ENCODE measurements around the gene HPX.
"Not testable (repeated sequence)": the region's sequence is repeated elsewhere in the genome, so short reads cannot be mapped to it uniquely, and the experiment has no call there.

Gene HPX

DNA sequence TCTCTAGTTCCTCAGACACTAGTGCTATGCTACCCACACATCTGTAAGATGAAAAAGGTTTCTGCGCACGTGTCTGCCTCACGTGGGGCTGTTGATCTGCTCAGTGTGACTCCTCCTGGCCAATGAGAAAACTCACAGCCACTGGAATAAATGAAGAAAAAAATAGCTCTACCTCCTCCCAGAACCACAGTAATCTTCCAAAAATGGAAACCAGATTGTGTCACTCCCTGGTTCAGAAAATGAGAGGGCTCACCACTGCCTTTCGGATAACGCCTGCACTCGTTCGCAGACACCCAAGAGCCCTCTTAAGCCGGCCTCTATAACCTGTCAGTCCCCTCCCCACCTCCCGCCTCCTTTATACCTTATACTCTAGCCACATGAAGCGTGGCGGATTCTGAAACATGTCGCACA is 27.0 kb downstream of the HPX start:
- no peak for DNase-seq

DNA sequence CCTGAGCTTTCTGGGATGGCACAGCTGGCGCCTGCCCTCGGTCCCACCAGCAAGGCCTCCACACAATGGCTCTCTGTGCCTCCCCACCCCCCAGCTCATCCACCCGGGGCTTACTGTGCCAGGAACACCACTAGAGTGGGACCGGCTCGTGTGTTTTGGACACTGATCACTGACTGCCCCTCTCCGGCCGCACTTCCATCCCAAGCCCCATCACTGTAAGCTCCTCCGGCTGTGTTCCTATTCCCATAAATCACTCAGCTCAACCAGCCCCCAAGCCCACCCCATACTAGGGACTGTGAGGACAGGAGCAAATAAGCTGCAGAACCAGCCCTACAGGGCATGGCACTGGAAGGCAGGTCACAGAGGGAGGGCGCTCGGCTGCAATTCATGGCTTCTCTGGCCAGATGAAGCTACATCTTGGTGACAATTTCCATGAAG is 29.2 kb downstream of the HPX start:
- no peak for DNase-seq

DNA sequence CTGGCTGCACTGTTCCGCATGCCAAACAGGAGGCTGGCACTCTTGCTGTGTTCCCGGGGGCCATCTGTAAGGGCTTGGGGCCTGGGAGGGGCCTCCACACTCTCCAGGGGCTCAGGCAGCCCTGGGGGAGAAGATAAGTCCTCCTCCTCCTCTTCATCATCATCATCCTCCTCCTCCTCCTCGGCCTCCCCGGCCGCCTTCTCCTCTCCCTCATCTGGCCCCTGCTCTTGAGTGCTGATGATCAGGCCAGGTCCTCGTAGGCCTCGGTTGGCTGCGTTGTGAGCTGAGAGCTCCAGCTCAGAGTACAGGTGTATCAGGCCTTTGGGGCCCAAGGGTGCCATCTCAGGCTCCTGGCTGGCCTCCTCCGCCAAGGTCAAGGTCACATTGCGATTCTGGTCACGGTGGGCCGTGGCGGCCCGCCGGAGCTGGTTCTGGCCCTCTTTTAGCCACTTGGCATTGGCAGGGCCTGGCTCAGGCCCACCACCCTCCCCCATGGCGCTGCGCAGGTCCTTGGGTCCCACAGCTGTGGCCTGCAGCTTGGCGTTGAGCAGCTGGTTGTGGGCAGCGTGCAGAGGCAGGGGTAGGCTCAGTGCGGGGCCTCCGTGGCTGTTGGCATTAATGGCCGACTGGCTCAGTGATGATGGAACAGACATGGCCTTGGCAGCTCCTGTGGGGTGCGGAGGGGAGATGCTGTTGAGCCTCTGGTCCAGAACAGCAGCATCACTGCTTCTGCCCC is 29.9 kb downstream of the HPX start:
- no peak for DNase-seq

DNA sequence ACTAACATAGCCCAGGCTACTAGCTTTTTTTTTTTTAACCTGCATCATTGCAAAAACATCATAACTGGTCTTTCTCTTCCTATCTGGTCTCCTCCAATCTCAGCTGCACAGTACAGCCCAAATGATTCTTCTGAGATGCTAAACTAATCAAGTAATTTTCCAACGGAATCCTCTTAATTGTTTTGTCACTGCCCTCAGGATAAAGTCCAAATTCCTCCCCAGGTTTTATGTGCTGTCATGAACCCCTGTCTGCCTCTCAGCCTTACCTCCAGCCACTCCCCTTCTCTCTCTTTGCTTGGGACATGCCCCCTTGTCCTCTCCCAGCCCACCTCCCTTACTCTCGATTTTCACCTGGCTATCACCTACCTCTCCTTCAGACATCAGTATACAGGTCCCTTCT is 34.4 kb downstream of the HPX start:
- no peak for DNase-seq

DNA sequence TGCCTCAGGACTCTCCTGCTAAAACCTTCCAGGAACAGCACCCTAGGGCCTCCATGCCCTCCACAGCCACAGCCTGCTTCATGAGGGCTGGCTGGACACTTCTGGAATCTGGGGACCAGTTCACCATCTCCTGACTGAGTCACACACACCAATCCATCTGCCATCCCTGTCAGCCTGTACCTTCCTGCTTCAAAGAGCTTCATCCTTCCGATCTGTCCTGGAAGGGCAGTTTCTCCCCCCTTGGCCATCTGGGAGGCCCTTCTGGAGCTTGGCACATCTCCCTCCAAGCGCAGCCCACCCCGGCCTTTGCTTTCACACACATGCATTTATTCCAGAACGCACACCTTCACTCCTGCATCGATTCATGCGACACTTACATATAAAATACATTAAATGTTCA is 34.9 kb downstream of the HPX start:
- no peak for DNase-seq

DNA sequence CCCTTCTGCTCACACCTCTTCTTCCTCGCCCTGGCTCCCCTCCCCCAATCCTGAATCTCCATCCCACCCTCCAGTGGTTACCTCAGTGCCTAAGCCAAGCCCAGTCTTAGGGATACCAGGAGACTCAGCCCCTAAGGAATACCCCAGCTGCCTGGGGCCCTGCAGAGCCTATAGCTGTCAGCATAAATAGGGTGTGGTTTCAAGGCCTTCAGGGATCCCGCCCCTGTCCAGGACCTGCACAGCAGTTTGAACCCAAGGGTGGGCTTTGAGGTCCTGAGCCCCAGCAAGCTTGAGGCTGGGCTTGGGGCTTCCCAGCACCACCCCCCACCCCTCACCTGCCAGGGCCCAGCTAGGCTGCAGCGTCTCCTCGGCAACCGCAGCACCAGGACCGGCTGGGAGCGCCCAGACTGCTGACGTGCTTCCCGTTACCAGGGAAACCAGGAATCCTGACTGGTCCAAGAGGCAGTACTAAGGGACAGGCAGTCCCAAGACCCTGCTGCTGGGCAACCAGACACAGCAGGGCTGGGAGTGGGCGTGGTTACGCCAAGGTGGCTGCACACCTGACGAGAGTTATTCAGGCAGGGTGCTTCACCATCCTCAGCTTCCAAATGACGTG is 35.6 kb downstream of the HPX start:
- DNase-seq = peak; percentile 89

DNA sequence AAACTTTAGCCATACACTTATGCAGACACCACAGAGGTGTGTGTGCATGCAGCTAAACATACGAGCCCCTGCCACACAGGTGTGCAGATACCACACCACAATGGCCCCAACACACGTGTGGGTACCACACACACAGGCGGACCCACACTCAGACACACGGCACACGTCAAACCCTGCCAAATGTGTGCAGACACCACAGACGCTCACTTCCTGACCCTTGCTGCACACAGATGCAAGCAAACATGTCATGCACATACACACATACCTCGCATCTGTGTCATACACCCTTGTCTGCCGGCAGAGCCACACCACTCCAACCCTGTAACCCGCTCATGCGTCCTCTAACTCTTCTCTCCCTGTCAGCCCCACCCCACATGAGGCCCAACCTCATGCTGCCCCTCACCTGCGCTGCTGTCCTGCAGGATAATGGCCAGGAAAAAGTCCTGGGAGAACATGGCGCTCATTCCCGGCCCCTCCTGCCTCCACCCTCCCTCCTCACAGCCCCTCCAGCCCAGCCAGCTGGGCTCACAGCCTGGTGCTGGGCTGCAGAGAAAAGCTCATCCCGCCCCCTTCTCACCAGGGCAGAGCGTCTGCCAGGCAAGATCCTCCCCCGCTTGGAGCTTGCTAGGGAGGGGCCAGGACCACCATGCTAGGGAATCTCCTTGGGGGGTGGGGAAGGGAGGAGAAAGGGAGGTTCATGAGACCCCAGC is 36.3 kb downstream of the HPX start:
- DNase-seq = no peak

DNA sequence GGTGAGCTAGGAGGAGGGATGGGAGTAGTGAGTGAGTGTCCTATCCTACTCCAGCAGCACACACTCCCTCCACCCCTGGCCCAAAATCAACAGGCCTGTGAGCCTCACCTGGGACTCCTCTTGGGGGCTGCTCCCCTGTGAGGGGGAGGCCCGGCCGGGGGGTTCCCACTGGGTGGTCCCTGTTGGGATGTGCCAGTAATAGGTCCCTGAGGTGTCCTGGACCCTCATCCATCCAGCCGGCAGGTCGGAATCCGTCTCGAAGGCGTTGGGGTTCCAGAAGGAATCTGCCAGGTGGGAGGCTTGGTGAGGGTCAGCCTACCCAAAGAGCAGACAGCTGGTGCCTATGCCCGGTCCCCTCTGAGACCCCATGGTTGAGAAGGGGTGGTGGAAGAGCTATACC is 37.2 kb downstream of the HPX start:
- no peak for DNase-seq

DNA sequence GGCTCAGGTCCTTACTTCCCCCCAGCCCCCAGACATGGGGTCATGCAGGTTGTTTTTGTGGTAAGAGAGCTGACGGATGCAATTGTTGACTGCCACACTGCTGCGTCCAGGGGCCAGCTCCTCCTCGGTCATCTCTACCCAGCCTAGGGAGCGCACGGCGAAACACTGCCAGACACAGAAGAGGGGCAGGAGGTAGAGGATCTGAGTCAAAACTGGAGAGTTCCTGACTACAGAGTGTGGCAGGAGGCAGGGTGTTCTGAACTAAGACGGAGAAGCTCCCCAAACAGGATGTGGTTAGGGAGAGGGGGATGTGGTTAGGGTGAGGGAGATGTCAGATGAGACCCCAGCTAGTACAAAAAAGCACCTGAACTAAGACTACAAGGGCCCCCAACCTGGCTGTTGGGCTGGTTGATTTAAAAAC is 38.2 kb downstream of the HPX start:
- DNase-seq = no peak

DNA sequence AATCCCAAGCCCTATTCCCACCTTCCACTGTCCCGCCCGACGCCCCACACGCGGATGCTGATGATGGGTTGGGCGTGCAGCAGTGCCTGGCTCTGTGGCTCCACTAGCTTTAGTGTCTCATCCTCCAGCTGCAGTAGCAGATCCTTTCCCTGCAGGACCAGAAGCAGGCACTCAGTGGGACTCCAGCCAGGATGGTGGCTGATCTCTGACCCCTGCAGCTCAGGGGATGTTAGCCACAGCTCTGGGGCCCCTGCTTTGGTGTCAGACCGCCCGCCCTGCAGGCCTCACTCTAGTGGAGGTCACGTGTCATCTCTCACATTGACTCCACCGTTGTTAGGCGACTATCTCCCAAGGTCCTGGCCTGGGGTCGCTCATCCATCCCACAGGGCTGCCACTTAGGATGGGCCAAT is 38.7 kb downstream of the HPX start:
- no peak for DNase-seq

DNA sequence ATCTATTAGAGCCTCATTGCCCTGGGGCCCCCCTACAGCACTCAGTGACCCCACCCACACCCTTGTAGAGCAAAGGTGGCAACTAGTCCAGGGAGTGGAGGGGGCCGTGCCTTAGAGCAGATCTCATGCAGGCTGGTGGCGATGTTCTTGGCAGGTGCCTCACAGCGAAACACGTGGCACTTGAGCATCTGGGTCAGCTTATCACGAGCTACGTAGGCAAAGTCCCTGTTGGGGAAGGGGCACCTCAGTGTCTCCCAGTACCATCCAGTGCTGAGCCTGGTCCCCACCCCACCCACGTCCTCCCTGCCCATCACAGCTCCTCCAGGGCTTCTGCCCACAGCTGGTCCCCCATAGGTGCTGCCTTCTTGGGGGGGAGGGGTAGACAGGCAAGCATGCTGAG is 39.3 kb downstream of the HPX start:
- DNase-seq = no peak

DNA sequence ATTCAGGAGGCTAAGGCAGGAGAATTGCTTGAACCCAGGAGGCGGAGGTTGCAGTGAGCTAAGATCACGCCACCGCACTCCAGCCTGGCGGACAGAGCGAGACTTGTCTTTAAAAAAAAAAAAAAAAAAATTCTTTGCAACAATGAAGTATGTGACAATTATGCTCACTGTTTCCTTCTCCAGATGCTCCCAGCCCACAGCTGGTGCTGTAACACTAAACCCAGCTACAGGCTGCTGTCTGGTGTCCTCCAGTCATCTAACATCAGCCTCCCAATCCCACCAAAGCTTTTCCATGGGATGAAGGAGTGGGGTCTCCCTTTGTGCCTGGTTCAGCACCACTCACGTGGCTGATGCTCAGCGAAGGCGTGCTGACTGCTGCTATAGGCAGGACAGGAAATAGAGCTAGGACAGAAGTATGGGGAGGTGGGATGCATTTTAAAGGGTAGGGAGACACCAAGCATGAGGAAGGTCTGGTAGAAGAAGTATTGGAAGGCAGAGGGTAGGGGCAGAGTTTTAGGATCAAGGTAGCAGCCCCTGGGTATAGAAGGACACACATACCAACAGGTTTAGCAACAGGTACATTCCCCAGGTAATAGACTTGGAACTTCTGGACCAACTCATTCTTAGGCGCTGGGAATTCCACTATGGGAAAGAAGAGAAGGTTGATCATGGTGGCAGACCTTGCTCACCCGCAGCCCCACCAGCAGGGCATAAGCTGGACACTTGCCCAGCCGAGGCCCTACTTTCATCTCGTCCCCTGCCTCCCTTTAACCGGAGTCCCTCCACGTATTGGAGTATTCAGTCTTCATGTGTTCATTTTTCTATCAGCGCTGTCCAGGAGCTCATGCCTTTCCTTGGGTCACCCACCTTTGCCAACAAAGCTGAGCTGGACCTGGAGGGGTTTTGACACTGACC is 40.1 kb downstream of the HPX start:
- no peak for DNase-seq

DNA sequence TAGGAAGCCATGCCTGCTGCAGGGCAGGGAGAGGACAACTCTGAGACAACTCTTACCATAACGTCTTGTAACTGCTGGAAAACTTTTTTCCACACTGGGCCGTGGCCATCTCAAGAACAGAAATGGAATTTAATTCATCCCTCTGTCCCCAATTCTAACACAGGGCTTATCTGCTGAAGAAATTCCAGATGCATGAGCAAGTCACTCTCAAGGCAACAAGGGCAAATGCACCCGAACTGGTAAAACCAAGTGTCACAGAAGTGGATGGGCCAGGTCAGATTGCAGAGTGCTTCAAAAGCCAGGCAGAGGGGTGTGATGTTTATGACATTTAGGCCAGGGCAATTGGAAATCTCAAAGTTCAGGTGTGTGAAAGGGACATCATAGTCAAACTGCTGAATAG is 43.2 kb downstream of the HPX start:
- no peak for DNase-seq

DNA sequence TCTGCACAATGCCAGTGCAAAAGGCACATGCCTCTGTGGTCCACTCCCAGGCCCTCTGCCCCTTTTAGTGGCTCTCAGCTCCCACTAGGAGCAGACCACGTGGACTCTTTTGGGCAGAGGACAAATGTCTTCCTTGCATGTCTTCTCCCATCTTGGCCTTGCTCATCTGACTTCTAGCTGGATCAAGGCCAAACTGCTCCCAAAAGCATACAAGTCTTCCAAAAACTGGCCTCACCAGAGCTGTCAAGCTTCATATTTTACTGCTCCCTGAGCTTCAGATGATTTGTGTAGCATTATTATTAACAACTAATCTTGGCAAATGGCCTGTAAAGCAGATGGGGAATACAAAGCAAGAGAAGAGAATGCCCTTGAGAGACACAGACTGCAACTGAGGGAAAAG is 43.6 kb downstream of the HPX start:
- no peak for DNase-seq

DNA sequence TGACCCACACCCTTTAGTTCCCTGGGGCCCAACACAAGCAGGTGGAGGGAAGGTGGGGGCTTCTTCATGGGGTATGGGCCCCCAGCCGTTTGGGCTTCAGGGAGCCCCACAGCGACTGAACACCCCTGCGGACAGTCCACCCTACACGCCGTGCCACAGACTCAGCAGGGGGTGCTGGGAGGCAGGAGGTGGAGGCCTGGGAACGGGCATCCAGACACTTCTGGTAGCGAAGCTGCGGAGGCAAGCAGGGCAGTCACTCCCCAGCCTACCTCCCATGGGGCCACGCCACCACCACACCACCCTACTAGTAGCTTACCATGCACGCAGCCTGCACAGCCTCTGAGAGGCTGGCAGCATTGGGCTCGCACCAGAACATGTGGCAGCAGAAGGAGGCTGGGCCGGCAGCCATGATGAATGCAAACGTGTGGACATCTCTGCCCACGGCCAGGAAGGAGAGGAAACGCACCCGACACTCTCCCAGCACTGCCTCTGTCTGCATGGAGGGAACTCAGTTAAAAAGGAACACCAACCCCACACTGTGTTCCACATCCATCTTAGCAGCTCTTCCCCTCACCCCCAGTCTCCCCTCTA is 45.2 kb downstream of the HPX start:
- no peak for DNase-seq

DNA sequence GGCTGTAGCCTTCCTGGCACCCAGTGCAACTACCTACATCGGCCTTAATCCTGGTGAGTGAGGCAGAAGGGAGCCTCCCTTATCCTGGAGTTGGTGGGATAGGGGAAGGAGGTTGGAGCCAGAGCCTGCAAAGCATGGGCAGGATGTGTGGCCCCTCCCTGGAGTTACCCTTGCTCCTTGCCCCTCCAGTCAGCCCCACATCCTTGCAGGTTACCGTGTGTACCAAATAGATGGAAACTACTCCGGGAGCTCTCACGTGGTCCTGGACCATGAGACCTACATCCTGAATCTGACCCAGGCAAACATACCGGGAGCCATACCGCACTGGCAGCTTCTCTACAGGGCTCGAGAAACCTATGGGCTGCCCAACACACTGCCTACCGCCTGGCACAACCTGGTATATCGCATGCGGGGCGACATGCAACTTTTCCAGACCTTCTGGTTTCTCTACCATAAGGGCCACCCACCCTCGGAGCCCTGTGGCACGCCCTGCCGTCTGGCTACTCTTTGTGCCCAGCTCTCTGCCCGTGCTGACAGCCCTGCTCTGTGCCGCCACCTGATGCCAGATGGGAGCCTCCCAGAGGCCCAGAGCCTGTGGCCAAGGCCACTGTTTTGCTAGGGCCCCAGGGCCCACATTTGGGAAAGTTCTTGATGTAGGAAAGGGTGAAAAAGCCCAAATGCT is 46.7 kb downstream of the HPX start:
- no peak for DNase-seq

DNA sequence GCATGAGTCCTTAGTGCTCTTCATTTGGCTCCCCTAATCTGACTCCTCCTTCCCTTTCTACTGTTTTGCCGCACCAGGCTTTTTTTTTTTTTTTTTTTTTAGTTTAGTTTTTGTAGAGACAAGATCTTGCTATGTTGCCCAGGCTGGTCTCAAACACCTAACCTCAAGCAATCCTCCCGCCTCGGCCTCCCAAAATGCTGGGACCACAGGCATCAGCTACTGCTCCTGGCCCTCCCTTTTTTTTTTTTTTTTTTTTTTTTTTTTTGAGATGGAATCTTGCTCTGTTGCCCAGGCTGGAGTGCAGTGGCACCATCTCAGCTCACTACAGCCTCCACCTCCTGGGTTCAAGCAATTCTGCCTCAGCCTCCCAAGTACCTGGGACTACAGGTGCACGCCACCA is 48.5 kb downstream of the HPX start:
- DNase-seq = not testable (repeated sequence)

DNA sequence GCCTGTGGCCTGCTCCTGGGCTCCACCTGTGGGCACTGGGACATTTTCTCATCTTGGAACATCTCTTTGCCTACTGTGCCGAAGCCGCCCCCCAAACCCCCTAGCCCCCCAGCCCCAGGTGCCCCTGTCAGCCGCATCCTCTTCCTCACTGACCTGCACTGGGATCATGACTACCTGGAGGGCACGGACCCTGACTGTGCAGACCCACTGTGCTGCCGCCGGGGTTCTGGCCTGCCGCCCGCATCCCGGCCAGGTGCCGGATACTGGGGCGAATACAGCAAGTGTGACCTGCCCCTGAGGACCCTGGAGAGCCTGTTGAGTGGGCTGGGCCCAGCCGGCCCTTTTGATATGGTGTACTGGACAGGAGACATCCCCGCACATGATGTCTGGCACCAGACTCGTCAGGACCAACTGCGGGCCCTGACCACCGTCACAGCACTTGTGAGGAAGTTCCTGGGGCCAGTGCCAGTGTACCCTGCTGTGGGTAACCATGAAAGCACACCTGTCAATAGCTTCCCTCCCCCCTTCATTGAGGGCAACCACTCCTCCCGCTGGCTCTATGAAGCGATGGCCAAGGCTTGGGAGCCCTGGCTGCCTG is 49.2 kb downstream of the HPX start:
- DNase-seq = no peak

DNA sequence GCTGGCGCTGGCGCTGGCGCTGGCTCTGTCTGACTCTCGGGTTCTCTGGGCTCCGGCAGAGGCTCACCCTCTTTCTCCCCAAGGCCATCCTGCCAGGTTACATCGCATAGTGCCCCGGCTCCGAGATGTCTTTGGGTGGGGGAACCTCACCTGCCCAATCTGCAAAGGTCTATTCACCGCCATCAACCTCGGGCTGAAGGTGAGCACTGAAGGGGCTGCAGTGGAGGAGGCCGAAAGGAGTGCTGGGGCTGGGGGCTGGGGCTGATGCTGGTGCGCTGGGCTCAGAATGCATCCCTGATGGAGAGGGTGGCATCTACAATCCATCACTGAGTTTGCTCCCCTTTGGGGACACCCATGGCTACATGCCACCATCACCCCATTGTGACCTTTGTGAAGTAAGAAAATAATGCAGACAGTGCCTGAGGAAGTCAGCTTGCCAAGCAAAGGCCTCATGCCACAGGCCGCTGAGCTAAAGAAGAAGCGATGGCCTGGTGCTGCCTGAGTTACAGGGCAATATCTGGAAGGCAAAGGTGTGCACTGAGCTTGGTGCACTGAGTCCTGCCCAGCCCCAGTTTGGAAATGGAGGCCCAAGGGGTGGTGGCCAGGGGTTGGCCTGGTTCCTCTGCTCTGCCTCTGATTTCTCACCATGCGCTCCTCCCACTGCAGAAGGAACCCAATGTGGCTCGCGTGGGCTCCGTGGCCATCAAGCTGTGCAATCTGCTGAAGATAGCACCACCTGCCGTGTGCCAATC is 49.9 kb downstream of the HPX start:
- DNase-seq = no peak

DNA sequence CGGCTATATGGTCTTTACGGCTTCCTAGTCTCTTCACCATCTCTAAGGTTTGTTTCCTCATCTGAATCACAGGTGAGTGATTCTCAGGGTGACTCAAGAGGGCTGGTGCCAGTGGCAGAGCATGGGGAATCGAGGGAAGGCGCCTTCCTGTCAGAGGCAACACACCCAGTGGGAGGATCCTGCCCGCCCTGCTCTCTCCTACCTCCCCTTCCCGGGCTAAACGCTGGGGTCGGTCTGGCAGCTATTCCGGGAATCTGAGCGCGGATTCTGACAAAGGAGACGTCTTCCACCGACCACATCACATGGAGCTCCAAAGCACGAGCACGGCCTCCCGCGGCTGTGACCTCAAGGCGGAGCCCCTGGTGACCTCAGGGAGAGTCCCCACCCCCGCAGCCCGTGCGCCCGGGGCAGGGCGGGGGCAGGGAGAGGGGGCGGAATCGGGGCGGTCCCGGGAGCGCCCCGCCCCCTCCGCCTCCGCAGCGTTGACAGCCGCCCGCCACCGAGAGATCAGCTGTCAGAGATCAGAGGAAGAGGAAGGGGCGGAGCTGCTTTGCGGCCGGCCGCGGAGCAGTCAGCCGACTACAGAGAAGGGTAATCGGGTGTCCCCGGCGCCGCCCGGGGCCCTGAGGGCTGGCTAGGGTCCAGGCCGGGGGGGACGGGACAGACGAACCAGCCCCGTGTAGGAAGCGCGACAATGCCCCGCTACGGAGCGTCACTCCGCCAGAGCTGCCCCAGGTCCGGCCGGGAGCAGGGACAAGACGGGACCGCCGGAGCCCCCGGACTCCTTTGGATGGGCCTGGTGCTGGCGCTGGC is 50.7 kb downstream of the HPX start, which contains the start of gene SMPD1:
Gene SMPD1 (plus strand): TSS at position 570 of the 813 bp plus-strand sequence. CDS start 125 bp downstream, at position 695.
- DNase-seq = peak; percentile 97
